ENCODE measurements around the gene NEUROG3. TPM values are rescaled to one million over a fixed set of nuclear protein-coding genes. Genes with fewer than 3 reads are reported as not detected.
"Not testable (repeated sequence)": the region's sequence is repeated elsewhere in the genome, so short reads cannot be mapped to it uniquely, and the experiment has no call there.

The NEUROG3 gene
- total RNA-seq, 2 donors from 2014 or later: not detected

DNA sequence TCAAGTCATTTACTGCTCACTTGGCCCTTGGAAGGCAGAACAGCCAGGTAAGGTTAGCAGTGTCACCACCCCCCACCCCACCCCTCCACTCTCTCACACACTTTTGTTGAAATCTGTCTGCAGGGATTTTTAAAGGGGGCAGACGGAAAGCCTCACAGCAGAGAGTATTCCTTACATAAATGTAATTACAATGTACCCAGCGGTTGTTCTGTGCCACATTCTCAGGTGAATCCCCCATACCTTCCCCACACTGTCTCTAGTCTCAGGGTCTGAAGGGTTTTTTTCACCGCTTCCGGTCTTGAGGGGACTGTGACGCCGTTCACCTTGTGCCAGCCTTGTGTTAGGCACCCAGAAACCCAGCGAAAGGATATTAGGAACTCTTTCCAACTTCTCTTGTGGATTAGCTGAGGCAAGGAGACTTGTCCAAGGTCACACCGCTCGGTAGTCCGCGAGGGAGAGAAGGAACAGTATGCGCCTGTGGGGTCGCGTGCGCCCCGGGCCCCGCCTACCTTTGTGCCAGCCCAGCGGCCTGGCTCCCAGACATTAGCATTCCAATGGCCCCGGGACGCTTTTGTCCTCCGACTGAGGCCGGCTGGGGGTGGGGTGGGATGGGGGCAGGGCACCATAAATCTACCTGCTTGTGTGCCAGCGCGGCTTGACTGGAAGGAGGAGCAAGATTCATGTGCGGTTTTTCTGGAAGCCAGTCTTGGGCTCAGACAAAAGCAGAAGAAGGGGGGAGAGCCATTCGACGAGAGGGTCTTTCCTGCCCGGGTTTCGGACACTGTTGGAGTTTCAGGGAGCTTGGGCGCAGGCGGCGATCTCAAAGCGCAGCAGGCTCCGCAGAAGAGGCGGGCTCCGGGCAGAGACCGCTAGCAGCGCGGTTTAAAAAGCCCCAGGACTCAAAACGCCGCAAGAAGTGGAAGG lies 4.5 kb downstream of the NEUROG3 start:
- no peak overlapping the region for H3K4me3 Mint-ChIP-seq
- peaks cover 2% of the 10 kb centered on the region for H3K36me3 Mint-ChIP-seq (ENCODE audit: low read depth)
- peaks cover 80% of the 10 kb centered on the region for H3K27me3 Mint-ChIP-seq
- DNase-seq (no peak), ATAC-seq (no peak)
- peaks cover 13% of the 10 kb centered on the region for H3K4me1 Mint-ChIP-seq
- H3K27ac Mint-ChIP-seq: no peak overlapping the region
- H3K9me3 ChIP-seq (ENCODE audit: control insufficient read depth, low read length, poor library complexity, severe bottlenecking): no peaks in the 10 kb centered on the region

DNA sequence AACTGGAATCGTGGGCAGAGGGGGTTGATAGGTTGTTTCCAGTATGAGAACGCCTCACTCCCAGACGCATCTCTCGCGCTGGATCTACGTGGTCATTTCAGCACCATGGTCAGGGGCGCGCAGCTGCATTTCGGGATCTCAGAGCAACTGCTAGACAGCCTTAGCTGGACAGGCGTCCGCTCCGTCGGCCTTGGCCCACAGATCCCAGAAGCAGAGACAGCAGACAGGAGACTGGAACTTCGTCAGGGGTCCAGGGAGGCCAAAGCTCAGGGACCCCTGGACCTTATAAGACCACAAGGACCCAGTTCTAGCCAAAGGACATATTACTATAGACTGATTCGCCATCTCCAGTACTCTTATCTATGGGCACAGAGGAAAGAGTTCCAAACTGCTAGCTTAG lies 5.3 kb downstream of the NEUROG3 start:
- no peak overlapping the region for H3K27ac Mint-ChIP-seq
- no peak for DNase-seq

DNA sequence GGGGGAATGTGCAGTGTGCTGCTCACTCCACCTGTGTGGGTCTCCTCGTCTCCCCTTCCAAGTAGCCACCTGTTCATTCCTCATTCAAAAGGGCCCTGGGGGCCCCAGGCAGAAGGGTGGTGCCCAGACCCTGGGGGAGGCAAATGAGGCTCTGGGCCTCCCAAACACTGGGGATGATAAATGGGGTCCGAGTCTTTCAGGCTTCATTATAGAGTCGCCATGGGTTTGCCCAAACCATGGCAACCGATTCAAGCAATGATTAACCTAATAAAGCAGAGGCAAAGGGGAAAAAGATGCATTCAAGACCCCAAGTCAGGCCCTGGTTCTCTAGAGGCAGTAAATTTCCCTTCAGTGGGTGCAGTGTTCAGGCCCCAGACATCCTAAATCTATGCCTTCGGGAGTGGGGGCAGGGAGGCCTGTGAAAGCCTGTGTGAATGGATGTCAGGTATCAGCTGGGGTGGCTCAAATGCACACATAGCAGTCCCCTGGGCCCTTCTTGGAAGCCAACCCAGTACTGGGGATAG lies 10.4 kb downstream of the NEUROG3 start:
- Mint-ChIP-seq H3K27ac (no peak overlapping the region), H3K4me1 (peaks cover 9% of the 10 kb centered on the region), H3K36me3 (ENCODE audit: low read depth) (no peaks in the 10 kb centered on the region), H3K27me3 (peaks cover 46% of the 10 kb centered on the region), H3K4me3 (no peak overlapping the region)
- no peak for DNase-seq
- H3K9me3 ChIP-seq (ENCODE audit: control insufficient read depth, low read length, poor library complexity, severe bottlenecking): no peaks in the 10 kb centered on the region
- ATAC-seq: no peak

More for the DNA sequence above, 5.3 kb downstream of the NEUROG3 start:
- H3K4me3 Mint-ChIP-seq: no peak overlapping the region
- peaks cover 8% of the 10 kb centered on the region for H3K4me1 Mint-ChIP-seq
- H3K36me3 Mint-ChIP-seq (ENCODE audit: low read depth): peaks cover 2% of the 10 kb centered on the region
- no peak for ATAC-seq
- peaks cover 75% of the 10 kb centered on the region for H3K27me3 Mint-ChIP-seq
- H3K9me3 ChIP-seq (ENCODE audit: control insufficient read depth, low read length, poor library complexity, severe bottlenecking): no peaks in the 10 kb centered on the region

DNA sequence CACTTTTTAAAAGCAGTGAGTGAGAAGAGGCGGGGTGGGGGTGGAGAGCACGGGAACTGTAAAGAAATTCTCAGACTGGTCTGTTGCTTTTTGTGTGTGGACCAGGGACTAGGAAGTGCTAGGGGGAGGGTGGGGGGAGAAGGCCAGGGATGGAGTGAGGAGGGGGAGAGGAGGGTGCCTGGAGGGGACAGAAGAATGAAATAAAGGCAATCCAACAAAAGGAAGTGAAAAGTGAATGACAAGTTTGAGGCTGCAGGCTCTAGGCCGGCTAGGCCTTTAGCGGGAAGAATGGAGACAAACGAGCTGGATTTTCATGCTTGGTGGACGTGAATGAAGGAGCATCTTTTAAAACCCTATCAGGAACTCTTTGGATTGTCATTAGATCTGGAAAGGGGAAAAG lies 13.7 kb downstream of the NEUROG3 start:
- Mint-ChIP-seq H3K4me3 (no peak overlapping the region), H3K4me1 (peaks cover 9% of the 10 kb centered on the region), H3K27ac (no peak overlapping the region), H3K36me3 (ENCODE audit: low read depth) (peaks cover 2% of the 10 kb centered on the region), H3K27me3 (peaks cover 37% of the 10 kb centered on the region)
- no peaks in the 10 kb centered on the region for H3K9me3 ChIP-seq (ENCODE audit: control insufficient read depth, low read length, poor library complexity, severe bottlenecking)
- no peak for DNase-seq
- no peak for ATAC-seq

DNA sequence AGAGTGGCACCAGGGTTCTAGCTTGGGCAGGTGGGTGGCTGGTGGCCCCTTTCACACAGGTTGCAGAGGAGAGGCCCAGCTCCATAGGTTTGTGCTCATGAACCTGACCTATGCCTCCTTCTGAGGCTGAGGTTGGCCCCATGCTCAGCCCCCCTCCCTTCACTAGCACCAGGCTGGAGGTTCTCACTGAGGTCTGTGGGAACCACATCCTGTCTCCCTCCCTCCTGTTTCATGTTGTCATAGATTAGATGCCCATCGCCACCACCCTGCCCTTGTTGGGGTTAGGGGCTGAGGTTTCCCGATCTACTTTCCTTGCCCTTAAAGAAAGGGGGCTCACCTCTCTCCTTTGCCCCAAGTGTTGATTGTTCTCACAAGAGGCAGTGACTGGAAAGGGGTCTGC lies 14.7 kb downstream of the NEUROG3 start:
- peaks cover 2% of the 10 kb centered on the region for H3K36me3 Mint-ChIP-seq (ENCODE audit: low read depth)
- peak overlapping the region; percentile 65 for H3K4me3 Mint-ChIP-seq
- DNase-seq (no peak), ATAC-seq (peak; percentile 66)
- H3K27me3 Mint-ChIP-seq: peaks cover 32% of the 10 kb centered on the region
- no peaks in the 10 kb centered on the region for H3K9me3 ChIP-seq (ENCODE audit: control insufficient read depth, low read length, poor library complexity, severe bottlenecking)
- H3K27ac Mint-ChIP-seq: peak overlapping the region; percentile 19
- peaks cover 9% of the 10 kb centered on the region for H3K4me1 Mint-ChIP-seq

DNA sequence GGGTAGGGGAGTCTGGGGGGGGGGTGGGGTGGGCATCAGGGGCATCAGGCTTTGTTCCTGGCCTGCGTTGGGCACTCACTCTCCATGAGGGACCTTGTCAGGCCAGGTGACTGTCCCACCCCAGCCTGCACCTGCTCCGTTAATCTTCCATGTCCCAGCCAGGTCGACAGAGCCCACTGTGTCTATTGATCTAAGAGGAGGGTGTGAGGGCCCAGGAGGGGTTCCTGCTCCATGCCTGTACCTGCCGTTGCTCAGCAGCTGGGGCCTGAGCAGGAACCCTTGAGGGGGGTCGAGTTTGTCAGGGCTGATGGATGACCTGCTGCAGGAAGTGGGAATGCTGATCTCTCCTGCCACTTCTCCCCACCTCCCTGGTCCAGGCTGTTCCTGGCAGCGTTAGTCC lies 18.6 kb downstream of the NEUROG3 start:
- H3K4me3 Mint-ChIP-seq: no peak overlapping the region

DNA sequence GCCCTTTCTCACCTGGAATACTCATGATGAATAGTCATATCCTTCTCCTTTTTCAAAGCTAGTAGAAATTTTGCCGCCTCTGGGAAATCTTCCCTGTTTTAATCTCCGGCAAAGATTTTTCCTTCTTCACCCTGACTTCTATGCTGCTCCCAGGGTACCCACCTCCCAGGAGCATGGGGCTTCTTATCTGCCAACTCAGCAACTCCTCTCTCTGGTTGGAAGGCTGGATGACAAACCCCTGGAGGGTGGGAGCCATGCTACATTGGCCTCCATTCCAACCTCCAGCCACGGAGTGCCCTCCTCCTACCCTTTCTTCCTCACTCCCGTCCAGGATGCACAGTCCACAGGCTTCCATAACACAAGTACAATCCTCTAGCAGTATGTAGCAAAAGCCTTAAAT lies 19.9 kb downstream of the NEUROG3 start:
- Mint-ChIP-seq H3K36me3 (ENCODE audit: low read depth) (peaks cover 6% of the 10 kb centered on the region), H3K4me3 (no peak overlapping the region), H3K27ac (no peak overlapping the region), H3K4me1 (peaks cover 4% of the 10 kb centered on the region), H3K27me3 (peaks cover 45% of the 10 kb centered on the region)
- no peak for ATAC-seq
- peaks cover 16% of the 10 kb centered on the region for H3K9me3 ChIP-seq (ENCODE audit: control insufficient read depth, low read length, poor library complexity, severe bottlenecking)
- no peak for DNase-seq

More for the DNA sequence above, 18.6 kb downstream of the NEUROG3 start:
- Mint-ChIP-seq H3K4me1 (peaks cover 9% of the 10 kb centered on the region), H3K27ac (no peak overlapping the region), H3K27me3 (peaks cover 45% of the 10 kb centered on the region), H3K36me3 (ENCODE audit: low read depth) (peaks cover 5% of the 10 kb centered on the region)
- ATAC-seq (no peak), DNase-seq (no peak)
- peaks cover 11% of the 10 kb centered on the region for H3K9me3 ChIP-seq (ENCODE audit: control insufficient read depth, low read length, poor library complexity, severe bottlenecking)

DNA sequence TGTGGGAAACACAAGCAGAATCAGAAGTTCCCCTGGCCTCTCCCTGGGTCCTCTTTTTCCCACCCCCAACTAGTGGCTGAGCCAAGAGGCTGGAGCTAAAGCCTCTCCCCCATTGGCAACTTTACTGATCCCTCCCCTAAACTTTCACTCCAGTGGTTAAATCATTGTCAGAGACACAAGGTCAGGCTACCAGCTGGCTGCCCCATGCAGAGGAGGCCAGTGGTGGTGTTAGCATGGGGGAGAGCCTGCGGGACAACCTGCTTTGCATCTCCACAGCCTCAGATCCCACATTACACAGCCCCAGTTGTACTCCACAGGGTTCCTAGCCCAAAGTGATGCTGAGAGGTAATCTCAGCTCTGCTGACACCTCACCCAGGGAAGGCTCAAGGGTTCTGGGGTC lies 21.0 kb downstream of the NEUROG3 start:
- H3K9me3 ChIP-seq (ENCODE audit: control insufficient read depth, low read length, poor library complexity, severe bottlenecking): peaks cover 16% of the 10 kb centered on the region
- ATAC-seq (no peak), DNase-seq (no peak)
- Mint-ChIP-seq H3K4me3 (no peak overlapping the region), H3K36me3 (ENCODE audit: low read depth) (peaks cover 6% of the 10 kb centered on the region), H3K27ac (no peak overlapping the region), H3K27me3 (peaks cover 45% of the 10 kb centered on the region), H3K4me1 (no peaks in the 10 kb centered on the region)

DNA sequence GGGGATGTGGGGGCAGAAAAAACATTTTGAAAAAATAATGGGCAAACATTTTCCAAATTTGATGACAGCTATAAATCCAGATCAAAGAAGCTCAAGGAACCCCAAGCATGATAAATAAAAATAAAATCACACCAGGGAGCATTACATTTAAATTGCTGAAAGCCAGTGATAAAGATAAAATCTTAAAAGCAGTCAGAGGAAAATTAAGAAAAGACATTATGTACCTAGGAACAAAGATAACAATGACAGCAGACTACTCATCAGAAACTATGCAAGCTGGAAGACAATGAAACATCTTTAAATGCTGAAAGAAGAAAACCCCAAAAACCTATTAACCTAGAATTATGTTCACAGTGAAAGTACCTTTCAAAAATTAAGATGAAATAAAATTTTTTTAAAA lies 23.3 kb downstream of the NEUROG3 start:
- peaks cover 6% of the 10 kb centered on the region for H3K36me3 Mint-ChIP-seq (ENCODE audit: low read depth)
- H3K27ac Mint-ChIP-seq: no peak overlapping the region
- no peak overlapping the region for H3K4me3 Mint-ChIP-seq
- peaks cover 16% of the 10 kb centered on the region for H3K9me3 ChIP-seq (ENCODE audit: control insufficient read depth, low read length, poor library complexity, severe bottlenecking)
- H3K27me3 Mint-ChIP-seq: peaks cover 29% of the 10 kb centered on the region
- ATAC-seq (no peak), DNase-seq (no peak)
- no peaks in the 10 kb centered on the region for H3K4me1 Mint-ChIP-seq

DNA sequence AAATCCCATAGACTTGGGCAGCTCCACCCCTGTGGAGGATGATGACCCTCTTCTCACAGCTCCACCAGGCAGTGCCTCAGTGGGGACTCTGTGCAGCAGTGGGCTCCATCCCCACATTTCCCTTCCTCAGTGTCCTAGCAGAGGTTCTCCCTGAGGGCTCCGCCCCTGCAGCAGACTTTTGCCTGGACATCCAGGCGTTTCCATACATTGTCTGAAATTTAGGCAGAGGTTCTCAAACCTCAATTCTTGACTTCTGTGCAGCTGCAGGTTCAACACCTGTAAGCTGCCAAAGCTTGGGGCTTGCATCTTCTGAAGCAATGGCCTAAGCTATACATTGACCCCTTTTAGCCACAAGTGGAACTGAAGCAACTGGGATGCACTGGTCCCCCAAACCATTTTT lies 31.8 kb downstream of the NEUROG3 start:
- DNase-seq (no peak), ATAC-seq (no peak)
- Mint-ChIP-seq H3K36me3 (ENCODE audit: low read depth) (peaks cover 2% of the 10 kb centered on the region), H3K27me3 (no peaks in the 10 kb centered on the region), H3K27ac (no peak overlapping the region), H3K4me1 (no peaks in the 10 kb centered on the region), H3K4me3 (no peak overlapping the region)
- no peaks in the 10 kb centered on the region for H3K9me3 ChIP-seq (ENCODE audit: control insufficient read depth, low read length, poor library complexity, severe bottlenecking)

DNA sequence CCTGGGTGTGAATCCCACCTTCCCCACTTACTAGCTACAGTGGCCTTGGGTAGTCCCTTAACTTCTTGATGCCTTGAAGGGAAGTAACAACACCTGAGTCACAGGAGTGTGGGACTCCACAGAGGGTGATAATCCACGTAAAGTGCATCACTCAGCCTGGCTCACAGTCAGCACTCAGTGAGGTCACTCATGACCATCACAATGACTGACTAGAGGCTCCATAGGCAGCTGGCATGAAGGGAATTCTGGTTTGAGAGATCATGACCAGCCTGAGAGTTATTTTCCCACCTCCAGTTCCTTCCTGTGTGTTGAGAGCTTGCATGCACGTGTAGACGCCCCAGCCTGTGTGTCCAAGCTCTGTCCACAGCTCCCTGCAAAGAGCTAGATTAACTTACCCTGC lies 34.8 kb downstream of the NEUROG3 start:
- DNase-seq (no peak), ATAC-seq (no peak)
- Mint-ChIP-seq H3K36me3 (ENCODE audit: low read depth) (peaks cover 2% of the 10 kb centered on the region), H3K27ac (no peak overlapping the region), H3K27me3 (no peaks in the 10 kb centered on the region), H3K4me3 (no peak overlapping the region), H3K4me1 (no peaks in the 10 kb centered on the region)
- no peaks in the 10 kb centered on the region for H3K9me3 ChIP-seq (ENCODE audit: control insufficient read depth, low read length, poor library complexity, severe bottlenecking)

DNA sequence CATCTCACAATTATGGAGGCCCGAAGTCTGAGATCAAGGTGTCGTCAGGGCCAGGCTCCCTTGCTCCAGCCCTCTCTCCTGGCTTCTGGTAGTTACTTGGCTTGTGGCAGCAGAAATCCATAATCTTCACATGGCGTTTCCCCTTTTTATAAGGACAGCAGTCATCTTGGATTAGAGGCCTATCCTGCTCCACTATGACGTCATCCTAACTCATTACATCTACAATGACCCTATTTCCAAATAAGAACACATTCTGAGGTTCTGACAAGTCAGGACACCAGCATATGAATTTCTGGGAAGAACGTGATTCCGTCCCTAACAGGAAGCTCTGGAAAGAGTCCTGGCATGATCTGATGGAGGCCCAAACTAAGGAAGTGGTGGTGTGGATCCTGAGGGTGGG lies 35.8 kb downstream of the NEUROG3 start:
- no peak overlapping the region for H3K4me3 Mint-ChIP-seq
- H3K4me1 Mint-ChIP-seq: no peaks in the 10 kb centered on the region
- H3K9me3 ChIP-seq (ENCODE audit: control insufficient read depth, low read length, poor library complexity, severe bottlenecking): no peaks in the 10 kb centered on the region
- ATAC-seq (no peak), DNase-seq (no peak)
- H3K27me3 Mint-ChIP-seq: no peaks in the 10 kb centered on the region
- no peak overlapping the region for H3K27ac Mint-ChIP-seq
- H3K36me3 Mint-ChIP-seq (ENCODE audit: low read depth): peaks cover 4% of the 10 kb centered on the region

DNA sequence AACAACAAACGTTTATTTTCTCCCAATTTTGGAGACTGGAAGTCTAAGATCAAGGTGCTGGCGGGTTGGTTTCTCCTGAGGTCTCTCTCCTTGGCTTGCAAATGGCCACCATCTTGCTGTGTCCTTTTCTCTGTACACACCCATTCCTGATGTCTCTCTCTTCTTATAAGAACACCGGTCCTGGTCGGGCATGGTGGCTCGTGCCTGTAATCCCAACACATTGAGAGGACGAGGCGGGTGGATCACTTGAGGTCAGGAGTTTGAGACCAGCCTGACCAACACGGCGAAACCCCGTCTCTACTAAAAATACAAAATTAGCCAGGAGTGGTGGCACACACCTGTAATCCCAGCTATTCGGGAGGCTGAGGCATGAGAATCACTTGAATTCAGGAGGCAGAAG lies 36.7 kb downstream of the NEUROG3 start:
- not testable (repeated sequence) for H3K4me1 Mint-ChIP-seq, ATAC-seq, H3K4me3 Mint-ChIP-seq

DNA sequence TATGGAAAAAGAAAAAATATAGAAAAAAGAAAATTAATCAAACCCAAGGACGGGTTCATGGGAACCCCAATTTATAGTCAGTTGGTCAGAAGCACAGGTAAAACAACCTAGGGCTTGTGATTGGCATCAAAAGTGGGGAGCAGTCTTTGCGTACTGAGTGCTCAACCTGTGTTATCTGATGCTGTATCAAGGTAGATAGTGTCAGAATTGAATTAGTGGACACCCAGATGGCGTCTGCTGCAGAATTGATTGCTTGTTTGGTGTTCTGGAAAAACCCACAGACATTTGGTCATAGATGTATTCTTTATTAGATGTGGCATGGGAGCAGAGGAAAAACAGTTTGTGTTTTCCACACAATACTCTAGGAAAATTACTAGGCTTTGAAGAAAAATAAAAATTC lies 39.6 kb downstream of the NEUROG3 start:
- DNase-seq: no peak
- Mint-ChIP-seq H3K27ac (no peak overlapping the region), H3K4me3 (no peak overlapping the region), H3K36me3 (ENCODE audit: low read depth) (peaks cover 2% of the 10 kb centered on the region), H3K4me1 (no peaks in the 10 kb centered on the region), H3K27me3 (no peaks in the 10 kb centered on the region)
- no peaks in the 10 kb centered on the region for H3K9me3 ChIP-seq (ENCODE audit: control insufficient read depth, low read length, poor library complexity, severe bottlenecking)
- no peak for ATAC-seq

More for the DNA sequence above, 36.7 kb downstream of the NEUROG3 start:
- DNase-seq; H3K27me3 Mint-ChIP-seq; H3K27ac Mint-ChIP-seq; H3K9me3 ChIP-seq (ENCODE audit: control insufficient read depth, low read length, poor library complexity, severe bottlenecking); H3K36me3 Mint-ChIP-seq (ENCODE audit: low read depth): not testable (repeated sequence)

Measured in T-helper 17 cell (primary cell).